Parathyroid adenoma (tissue), 2 donors: Measurements from ENCODE around the gene NPY4R.
"Not testable (repeated sequence)": the region's sequence is repeated elsewhere in the genome, so short reads cannot be mapped to it uniquely, and the experiment has no call there.

ENCODE experiments used
- H2AFZ ChIP-seq: fragments of 300-600 bp; sonication (generic); one replicate; pipeline ENCODE4 v1.7.0; 2017; ENCODE audit warnings: antibody characterized with exemption, mild to moderate bottlenecking
- H3K27ac ChIP-seq: fragments of 300-600 bp; sonication (generic); one replicate; pipeline ENCODE4 v1.7.0; 2017
- H3K27me3 ChIP-seq: fragments of 300-600 bp; sonication (generic); one replicate; pipeline ENCODE4 v1.7.0; 2017; ENCODE audit warnings: low read length; ENCODE audit not compliant: control insufficient read depth, insufficient read depth
- H3K36me3 ChIP-seq: fragments of 300-600 bp; sonication (generic); one replicate; pipeline ENCODE4 v1.7.0; 2017; ENCODE audit warnings: low read length; ENCODE audit not compliant: control insufficient read depth, insufficient read depth
- H3K4me1 ChIP-seq: fragments of 300-600 bp; sonication (generic); one replicate; pipeline ENCODE4 v1.7.0; 2017; ENCODE audit warnings: control low read depth
- H3K4me2 ChIP-seq: fragments of 300-600 bp; sonication (generic); one replicate; pipeline ENCODE4 v1.7.0; 2017; ENCODE audit warnings: low read length
- H3K4me3 ChIP-seq: fragments of 300-600 bp; sonication (generic); one replicate; pipeline ENCODE4 v1.7.0; 2017; ENCODE audit warnings: low read depth, low read length
- H3K79me2 ChIP-seq: fragments of 300-600 bp; sonication (generic); one replicate; pipeline ENCODE4 v1.7.0; 2017; ENCODE audit warnings: control low read depth
- H3K9ac ChIP-seq: fragments of 300-600 bp; sonication (generic); one replicate; pipeline ENCODE4 v1.7.0; 2017; ENCODE audit warnings: mild to moderate bottlenecking
- H3K9me3 ChIP-seq: fragments of 300-600 bp; sonication (generic); one replicate; pipeline ENCODE4 v1.7.0; 2017; ENCODE audit warnings: low read length; ENCODE audit not compliant: control insufficient read depth
- donor health status: primary hyperparathyroidism.

NPY4R gene

DNA sequence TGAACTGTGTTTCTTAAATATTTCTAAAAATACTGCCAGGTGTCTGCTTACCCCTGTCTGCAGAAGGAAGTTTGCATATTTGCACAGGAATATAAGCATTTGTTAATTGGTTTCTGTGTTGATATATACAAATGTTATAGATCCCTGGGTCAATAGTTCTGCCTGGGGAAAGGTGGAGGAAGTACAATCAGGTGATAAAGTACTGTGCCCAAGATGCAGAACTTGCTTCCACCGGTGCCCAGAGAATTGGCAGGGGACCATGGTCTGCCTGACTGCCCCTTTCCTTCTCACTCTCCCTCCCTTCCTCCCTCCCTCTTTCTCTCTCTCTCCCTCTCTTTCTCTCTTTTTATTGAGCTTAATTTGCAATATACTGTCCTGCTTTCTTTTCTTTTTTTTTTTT lies 22.3 kb downstream of the NPY4R start:
- H3K27me3 ChIP-seq, H3K9me3 ChIP-seq, H2AFZ ChIP-seq, H3K79me2 ChIP-seq, H3K4me3 ChIP-seq, H3K9ac ChIP-seq, H3K4me1 ChIP-seq, H3K36me3 ChIP-seq, H3K4me2 ChIP-seq, H3K27ac ChIP-seq: not testable (repeated sequence)

GRCh38 chr10:46442706-46443275 lies 23.0 kb downstream of the NPY4R start:
- not testable (repeated sequence) for H3K79me2 ChIP-seq, H3K4me1 ChIP-seq, H3K4me3 ChIP-seq, H3K27me3 ChIP-seq, H2AFZ ChIP-seq, H3K36me3 ChIP-seq, H3K9ac ChIP-seq, H3K4me2 ChIP-seq, H3K9me3 ChIP-seq, H3K27ac ChIP-seq

GRCh38 chr10:46441837-46442278 lies 23.9 kb downstream of the NPY4R start:
- not testable (repeated sequence) for H2AFZ ChIP-seq, H3K4me2 ChIP-seq, H3K4me3 ChIP-seq, H3K27ac ChIP-seq, H3K27me3 ChIP-seq, H3K9ac ChIP-seq, H3K9me3 ChIP-seq, H3K79me2 ChIP-seq, H3K4me1 ChIP-seq, H3K36me3 ChIP-seq

GRCh38 chr10:46440942-46441341 lies 24.8 kb downstream of the NPY4R start:
- H3K79me2 ChIP-seq, H3K9ac ChIP-seq, H3K27ac ChIP-seq, H3K9me3 ChIP-seq, H3K36me3 ChIP-seq, H2AFZ ChIP-seq, H3K4me2 ChIP-seq, H3K27me3 ChIP-seq, H3K4me3 ChIP-seq, H3K4me1 ChIP-seq: not testable (repeated sequence)

DNA sequence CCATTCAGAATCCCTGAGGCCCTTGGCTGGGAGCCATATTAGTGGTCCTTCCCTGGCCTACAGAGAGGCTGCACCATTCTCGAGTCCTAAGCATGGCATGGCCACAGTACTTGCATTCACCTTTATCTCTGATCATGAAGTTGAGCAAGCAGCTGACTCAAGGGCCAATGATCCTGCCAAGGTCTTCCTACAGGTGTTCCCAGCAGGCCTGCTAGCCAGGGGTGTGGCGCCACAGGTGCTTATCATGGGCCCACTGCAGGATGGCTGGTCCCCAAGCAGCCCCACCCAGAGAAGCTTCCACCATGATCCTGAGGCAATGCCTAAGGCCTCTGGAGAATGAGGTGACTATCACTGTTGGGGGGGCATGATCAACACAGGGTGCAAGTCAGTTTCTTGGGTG lies 42.2 kb downstream of the NPY4R start:
- not testable (repeated sequence) for H2AFZ ChIP-seq, H3K27me3 ChIP-seq, H3K4me2 ChIP-seq, H3K79me2 ChIP-seq, H3K36me3 ChIP-seq, H3K9ac ChIP-seq, H3K4me1 ChIP-seq, H3K4me3 ChIP-seq, H3K9me3 ChIP-seq, H3K27ac ChIP-seq

GRCh38 chr10:46419570-46420379 lies 46.0 kb downstream of the NPY4R start:
- not testable (repeated sequence) for H3K4me1 ChIP-seq, H3K27me3 ChIP-seq, H3K9me3 ChIP-seq, H2AFZ ChIP-seq, H3K4me2 ChIP-seq, H3K4me3 ChIP-seq, H3K79me2 ChIP-seq, H3K36me3 ChIP-seq, H3K9ac ChIP-seq, H3K27ac ChIP-seq

DNA sequence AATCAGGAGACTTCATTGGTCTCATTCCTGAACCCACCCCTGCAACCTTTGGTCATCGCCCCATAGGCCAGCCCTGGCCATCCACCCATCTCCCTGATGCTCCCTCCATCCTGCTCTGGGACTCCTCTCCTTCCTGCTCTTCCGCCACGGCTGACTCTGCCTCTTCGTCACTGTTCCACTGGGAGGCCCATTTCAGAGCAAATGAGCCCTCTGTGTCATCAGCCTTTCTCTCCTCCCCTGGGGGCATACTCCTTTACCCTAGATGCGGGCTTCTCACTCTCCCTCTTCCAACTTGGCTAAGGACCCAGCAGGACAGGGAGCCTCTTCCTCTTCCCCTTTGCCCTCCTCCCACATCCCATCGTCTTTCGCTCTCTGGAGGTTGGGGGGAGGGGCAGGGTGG lies 47.5 kb downstream of the NPY4R start:
- not testable (repeated sequence) for H3K9me3 ChIP-seq, H3K4me3 ChIP-seq, H3K4me1 ChIP-seq, H3K4me2 ChIP-seq, H3K36me3 ChIP-seq, H3K27me3 ChIP-seq, H3K27ac ChIP-seq, H2AFZ ChIP-seq, H3K79me2 ChIP-seq, H3K9ac ChIP-seq

GRCh38 chr10:46415291-46415690 lies 50.5 kb downstream of the NPY4R start:
- H3K4me3 ChIP-seq, H3K4me2 ChIP-seq, H3K36me3 ChIP-seq, H2AFZ ChIP-seq, H3K79me2 ChIP-seq, H3K27me3 ChIP-seq, H3K27ac ChIP-seq, H3K9me3 ChIP-seq, H3K9ac ChIP-seq, H3K4me1 ChIP-seq: not testable (repeated sequence)

- not testable (repeated sequence) for H3K27ac ChIP-seq, H3K9ac ChIP-seq, H3K9me3 ChIP-seq, H3K36me3 ChIP-seq, H3K79me2 ChIP-seq, H3K27me3 ChIP-seq, H2AFZ ChIP-seq, H3K4me1 ChIP-seq, H3K4me3 ChIP-seq, H3K4me2 ChIP-seq
Observed at GRCh38 chr10:46412665-46413064, 53.1 kb downstream of the NPY4R start.

GRCh38 chr10:46411123-46411522 lies 54.6 kb downstream of the NPY4R start:
- H3K4me2 ChIP-seq, H3K4me3 ChIP-seq, H3K27me3 ChIP-seq: not testable (repeated sequence)

More at GRCh38 chr10:46411123-46411522, 54.6 kb downstream of the NPY4R start:
- H3K9ac ChIP-seq, H3K27ac ChIP-seq, H3K9me3 ChIP-seq, H3K4me1 ChIP-seq, H2AFZ ChIP-seq, H3K36me3 ChIP-seq, H3K79me2 ChIP-seq: not testable (repeated sequence)
